Measurements from ENCODE around the gene NARF.

GRCh38 chr17:82408938-82409318 lies 49.6 kb upstream of the NARF start:
- TF ChIP-seq CTCF (IDR thresholded peaks at IDR 0.05; ENCODE audit: insufficient read depth, low read length, poor library complexity, severe bottlenecking): no peak
- no peak for TF ChIP-seq EZH2phosphoT487 (conservative IDR thresholded peaks at IDR 0.05; ENCODE audit: low read length)

Measured in SU-DHL-6 (cell line).